ENCODE measurements around the gene PRPF40B. TPM values are rescaled to one million over a fixed set of nuclear protein-coding genes. Genes with fewer than 3 reads are reported as not detected.
A peak's percentile ranks its signal among the peaks of the same experiment; 100 is the strongest.

Gene PRPF40B
- total and polyA plus RNA-seq, 2 of the 13 experiments (the other 11 are each of a cell fraction or from before 2014, with no cell fraction given) = 5.0 to 7.8 TPM

DNA sequence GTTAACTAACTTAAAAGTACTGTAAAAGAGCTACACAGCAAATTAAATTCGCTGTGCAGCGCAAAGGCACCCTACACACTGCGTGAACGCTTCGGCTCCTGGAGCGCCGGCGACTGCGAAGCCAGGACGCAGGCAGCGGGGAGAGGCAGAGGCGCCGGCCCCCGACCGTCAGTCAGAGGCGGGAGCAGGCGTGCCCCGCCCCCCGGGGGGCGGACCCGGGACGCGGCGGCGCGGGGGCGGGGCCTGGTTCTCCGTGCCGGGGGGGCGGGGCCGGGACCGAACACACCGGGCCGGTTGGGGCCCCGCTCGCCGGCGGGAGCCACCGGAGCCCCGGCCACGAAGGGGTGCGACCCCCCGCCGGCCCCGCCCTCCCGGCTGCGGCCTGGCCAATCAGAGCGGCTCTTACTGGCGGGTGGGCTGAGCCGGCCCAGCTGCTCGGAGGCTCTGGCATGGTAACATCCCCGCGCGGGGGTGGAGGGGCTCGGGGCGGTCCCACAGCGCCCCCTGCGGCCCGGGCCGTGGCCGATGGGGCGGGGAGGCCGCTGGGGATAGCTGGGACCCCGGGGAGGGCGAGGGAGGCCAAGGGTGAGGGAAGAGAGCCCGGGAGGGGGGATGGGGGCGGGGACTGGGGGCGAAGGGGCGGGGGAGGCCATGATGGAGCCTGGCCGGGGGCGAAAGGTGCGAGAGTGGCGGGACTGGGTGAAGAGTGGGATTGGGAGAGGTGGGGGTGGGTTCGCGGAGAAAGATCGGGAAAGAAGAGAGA is at the start of gene PRPF40B (continued):
- TF ChIP-seq EHMT2 (IDR thresholded peaks at IDR 0.05; ENCODE audit: borderline replicate concordance, low read depth, low read length) (no peak), NFE2L1 (CRISPR knock-in tag; IDR thresholded peaks at IDR 0.05; ENCODE audit: borderline replicate concordance) (no peak), RAD21 (CRISPR knock-in tag; IDR thresholded peaks at IDR 0.05) (no peak), MTA3 (CRISPR knock-in tag; IDR thresholded peaks at IDR 0.05) (no peak), ZBTB44 (CRISPR knock-in tag; IDR thresholded peaks at IDR 0.05) (no peak), ZNF564 (CRISPR knock-in tag; IDR thresholded peaks at IDR 0.05) (peak; percentile 82), ZNF280D (CRISPR knock-in tag; IDR thresholded peaks at IDR 0.05) (no peak), ZNF101 (CRISPR knock-in tag; IDR thresholded peaks at IDR 0.05; ENCODE audit: borderline replicate concordance, low read depth) (no peak), NFIC (IDR thresholded peaks at IDR 0.05; ENCODE audit: low read length) (no peak), ZBED4 (CRISPR knock-in tag; IDR thresholded peaks at IDR 0.05; ENCODE audit: borderline replicate concordance) (peak; percentile 66), ZNF253 (CRISPR knock-in tag; IDR thresholded peaks at IDR 0.05; ENCODE audit: borderline replicate concordance) (no peak), CREB1 (IDR thresholded peaks at IDR 0.05) (no peak), CREB1 (CRISPR knock-in tag; IDR thresholded peaks at IDR 0.05) (no peak), CCAR2 (optimal IDR thresholded peaks at IDR 0.05; ENCODE audit: low read depth, low read length) (no peak), MYC (CRISPR knock-in tag; IDR thresholded peaks at IDR 0.05; ENCODE audit: borderline replicate concordance) (peak; percentile 58; the same call in 1 of the 2 replicates), ZNF589 (CRISPR knock-in tag; conservative IDR thresholded peaks at IDR 0.05) (no peak), TBX3 (IDR thresholded peaks at IDR 0.05; ENCODE audit: borderline replicate concordance) (no peak)
- TF ChIP-seq, protein P1, sequence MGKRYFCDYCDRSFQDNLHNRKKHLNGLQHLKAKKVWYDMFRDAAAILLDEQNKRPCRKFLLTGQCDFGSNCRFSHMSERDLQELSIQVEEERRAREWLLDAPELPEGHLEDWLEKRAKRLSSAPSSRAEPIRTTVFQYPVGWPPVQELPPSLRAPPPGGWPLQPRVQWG (CRISPR knock-in tag; IDR thresholded peaks at IDR 0.05; ENCODE audit: borderline replicate concordance, low read depth) = no peak
- TF ChIP-seq, protein P2, sequence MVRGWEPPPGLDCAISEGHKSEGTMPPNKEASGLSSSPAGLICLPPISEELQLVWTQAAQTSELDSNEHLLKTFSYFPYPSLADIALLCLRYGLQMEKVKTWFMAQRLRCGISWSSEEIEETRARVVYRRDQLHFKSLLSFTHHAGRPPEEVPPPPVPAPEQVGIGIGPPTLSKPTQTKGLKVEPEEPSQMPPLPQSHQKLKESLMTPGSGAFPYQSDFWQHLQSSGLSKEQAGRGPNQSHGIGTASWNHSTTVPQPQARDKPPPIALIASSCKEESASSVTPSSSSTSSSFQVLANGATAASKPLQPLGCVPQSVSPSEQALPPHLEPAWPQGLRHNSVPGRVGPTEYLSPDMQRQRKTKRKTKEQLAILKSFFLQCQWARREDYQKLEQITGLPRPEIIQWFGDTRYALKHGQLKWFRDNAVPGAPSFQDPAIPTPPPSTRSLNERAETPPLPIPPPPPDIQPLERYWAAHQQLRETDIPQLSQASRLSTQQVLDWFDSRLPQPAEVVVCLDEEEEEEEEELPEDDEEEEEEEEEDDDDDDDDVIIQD (CRISPR knock-in tag; IDR thresholded peaks at IDR 0.05; ENCODE audit: low read depth) = no peak

All from HepG2 (cell line).